DND-41 (cell line): Measurements from ENCODE around the gene EPS8L1.

ENCODE experiments used
- EZH2 ChIP-seq: IDR thresholded peaks from 3 replicates; pipeline ENCODE4 v1.6.1; 2012; ENCODE audit warnings: borderline replicate concordance, low read depth, mild to moderate bottlenecking, moderate library complexity, low read length, inconsistent platforms; ENCODE audit not compliant: severe bottlenecking
- TF ChIP-seq, protein P1 (sequence below): IDR thresholded peaks from 2 replicates; pipeline ENCODE4 v1.5.1; 2012; ENCODE audit warnings: borderline replicate concordance, low read length, moderate library complexity, mild to moderate bottlenecking; ENCODE audit not compliant: poor library complexity, severe bottlenecking; ENCODE audit errors: extremely low read depth

DNA sequence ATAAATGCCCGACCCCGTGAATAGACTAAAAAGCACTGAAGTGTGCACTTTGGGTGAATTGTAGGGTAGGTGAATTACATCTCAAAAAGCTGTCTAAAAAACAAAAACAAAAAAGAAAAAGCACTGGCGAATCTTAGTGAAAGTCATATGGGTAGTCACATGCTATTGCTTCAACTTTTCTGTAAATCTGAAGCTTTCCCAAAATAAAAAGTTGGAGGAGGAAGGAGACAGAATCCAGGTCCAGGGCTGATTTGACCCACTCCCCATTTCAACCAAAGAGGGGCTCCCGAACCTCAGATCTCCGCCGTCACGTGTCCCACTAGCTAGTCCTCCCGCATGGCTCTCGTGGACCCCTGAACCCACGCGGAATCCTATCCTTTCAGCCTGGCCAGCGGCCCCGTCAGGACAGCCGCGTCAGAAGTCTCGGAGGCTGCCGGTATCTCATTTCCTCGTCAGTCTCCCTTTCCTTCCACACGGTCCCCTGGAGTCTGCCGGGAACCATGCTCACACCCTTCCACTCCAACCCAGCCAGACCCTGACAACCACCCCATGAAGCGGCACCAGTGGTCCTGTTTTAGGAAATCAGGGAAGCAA, 35.7 kb downstream of the EPS8L1 start:
- TF ChIP-seq, protein P1, sequence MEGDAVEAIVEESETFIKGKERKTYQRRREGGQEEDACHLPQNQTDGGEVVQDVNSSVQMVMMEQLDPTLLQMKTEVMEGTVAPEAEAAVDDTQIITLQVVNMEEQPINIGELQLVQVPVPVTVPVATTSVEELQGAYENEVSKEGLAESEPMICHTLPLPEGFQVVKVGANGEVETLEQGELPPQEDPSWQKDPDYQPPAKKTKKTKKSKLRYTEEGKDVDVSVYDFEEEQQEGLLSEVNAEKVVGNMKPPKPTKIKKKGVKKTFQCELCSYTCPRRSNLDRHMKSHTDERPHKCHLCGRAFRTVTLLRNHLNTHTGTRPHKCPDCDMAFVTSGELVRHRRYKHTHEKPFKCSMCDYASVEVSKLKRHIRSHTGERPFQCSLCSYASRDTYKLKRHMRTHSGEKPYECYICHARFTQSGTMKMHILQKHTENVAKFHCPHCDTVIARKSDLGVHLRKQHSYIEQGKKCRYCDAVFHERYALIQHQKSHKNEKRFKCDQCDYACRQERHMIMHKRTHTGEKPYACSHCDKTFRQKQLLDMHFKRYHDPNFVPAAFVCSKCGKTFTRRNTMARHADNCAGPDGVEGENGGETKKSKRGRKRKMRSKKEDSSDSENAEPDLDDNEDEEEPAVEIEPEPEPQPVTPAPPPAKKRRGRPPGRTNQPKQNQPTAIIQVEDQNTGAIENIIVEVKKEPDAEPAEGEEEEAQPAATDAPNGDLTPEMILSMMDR, result no peak
- TF ChIP-seq EZH2, result no peak
